ENCODE measurements around the gene TNC.

TNC gene

DNA sequence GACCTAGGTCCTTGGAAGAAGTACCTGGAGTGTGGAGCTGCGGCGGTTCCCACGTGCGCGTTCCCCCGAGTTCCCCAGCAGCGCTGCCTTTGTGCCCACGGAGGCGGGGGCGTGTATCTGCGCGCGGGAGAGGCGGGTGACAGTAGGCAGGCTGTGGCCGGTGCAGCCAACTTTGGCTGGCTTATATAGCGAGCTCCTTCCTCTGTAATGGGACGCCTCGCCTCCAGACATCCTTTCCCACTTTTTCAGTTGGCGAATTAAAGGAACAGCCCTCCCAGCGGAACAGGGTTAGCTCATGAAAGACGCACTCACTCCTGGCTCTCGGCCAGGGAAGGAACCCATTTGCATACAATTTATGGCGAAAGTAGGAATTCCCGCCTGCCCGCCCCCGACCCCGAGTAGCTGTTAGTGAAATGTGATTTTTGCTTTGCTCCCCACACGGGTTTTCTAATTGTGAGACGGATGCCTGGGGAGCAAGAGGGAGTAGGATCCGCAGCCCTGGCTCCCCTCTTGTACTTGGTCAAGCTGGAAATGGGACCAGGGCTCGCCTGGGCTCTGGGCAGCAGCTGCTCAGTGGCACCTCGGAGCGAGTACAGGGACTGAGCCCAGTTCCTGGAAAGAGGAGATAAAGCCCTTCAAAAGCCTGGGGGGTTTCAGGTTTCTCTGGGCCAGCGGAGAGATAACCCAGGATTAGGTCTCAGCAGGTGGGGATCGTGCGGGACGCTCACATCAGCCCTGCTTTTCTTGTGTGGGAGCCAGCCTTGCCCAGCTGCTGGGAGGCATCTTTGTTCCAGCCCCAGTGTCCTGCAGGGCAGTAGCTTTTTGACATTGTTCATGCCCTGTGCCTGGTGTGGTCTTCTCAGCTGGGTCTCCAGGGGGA is at the start of gene TNC:
Gene TNC (minus strand): TSS at position 159 of the 880 bp plus-strand sequence. CDS start 27,139 bp downstream, outside the sequence.
- Histone ChIP-seq H3K79me2 (no peaks in the 10 kb centered on the region), H3K9me3 (ENCODE audit: control insufficient read depth, low read length) (no peaks in the 10 kb centered on the region), H3K4me1 (no peaks in the 10 kb centered on the region), H3K36me3 (ENCODE audit: control insufficient read depth, insufficient read depth, low read length) (no peaks in the 10 kb centered on the region), H2AFZ (no peak within 1 kb of the TSS), H3K27ac (no peak within 1 kb of the TSS), H3K27me3 (ENCODE audit: control insufficient read depth, insufficient read depth, low read length) (no peaks in the 10 kb centered on the region), H3K9ac (no peak within 1 kb of the TSS), H3K4me3 (ENCODE audit: low read depth, low read length) (peak within 1 kb of the TSS; percentile 5), H3K4me2 (ENCODE audit: low read length) (peak within 1 kb of the TSS; percentile 61)
- TF ChIP-seq, protein P1, sequence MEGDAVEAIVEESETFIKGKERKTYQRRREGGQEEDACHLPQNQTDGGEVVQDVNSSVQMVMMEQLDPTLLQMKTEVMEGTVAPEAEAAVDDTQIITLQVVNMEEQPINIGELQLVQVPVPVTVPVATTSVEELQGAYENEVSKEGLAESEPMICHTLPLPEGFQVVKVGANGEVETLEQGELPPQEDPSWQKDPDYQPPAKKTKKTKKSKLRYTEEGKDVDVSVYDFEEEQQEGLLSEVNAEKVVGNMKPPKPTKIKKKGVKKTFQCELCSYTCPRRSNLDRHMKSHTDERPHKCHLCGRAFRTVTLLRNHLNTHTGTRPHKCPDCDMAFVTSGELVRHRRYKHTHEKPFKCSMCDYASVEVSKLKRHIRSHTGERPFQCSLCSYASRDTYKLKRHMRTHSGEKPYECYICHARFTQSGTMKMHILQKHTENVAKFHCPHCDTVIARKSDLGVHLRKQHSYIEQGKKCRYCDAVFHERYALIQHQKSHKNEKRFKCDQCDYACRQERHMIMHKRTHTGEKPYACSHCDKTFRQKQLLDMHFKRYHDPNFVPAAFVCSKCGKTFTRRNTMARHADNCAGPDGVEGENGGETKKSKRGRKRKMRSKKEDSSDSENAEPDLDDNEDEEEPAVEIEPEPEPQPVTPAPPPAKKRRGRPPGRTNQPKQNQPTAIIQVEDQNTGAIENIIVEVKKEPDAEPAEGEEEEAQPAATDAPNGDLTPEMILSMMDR (IDR thresholded peaks at IDR 0.05): no peak

DNA sequence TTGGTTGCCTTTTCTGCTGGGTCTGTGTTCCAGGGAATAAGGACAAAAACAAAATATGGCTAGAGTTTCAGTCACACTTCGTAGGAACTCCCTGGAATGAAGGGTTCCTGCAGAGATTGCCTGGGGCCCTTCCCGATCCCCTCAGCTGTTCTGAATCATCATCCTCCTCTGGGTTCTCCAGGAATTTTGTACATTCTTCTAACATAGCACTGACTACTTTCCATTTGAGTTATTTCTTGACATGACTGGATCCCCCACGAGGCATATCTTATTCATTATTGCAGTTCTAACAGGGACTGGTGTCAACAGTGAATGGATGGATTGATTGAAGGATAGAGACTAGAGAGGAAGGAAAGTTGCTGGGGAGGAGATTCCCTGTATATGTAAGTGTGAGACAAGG is 49.2 kb upstream of the TNC start:
- Histone ChIP-seq H3K4me2 (ENCODE audit: low read length) (no peak overlapping the region), H3K4me3 (ENCODE audit: low read depth, low read length) (no peak overlapping the region), H3K4me1 (no peaks in the 10 kb centered on the region), H3K27ac (no peak overlapping the region), H2AFZ (no peak overlapping the region), H3K79me2 (no peaks in the 10 kb centered on the region), H3K9ac (no peak overlapping the region), H3K27me3 (ENCODE audit: control insufficient read depth, insufficient read depth, low read length) (no peaks in the 10 kb centered on the region), H3K9me3 (ENCODE audit: control insufficient read depth, low read length) (no peaks in the 10 kb centered on the region), H3K36me3 (ENCODE audit: control insufficient read depth, insufficient read depth, low read length) (no peaks in the 10 kb centered on the region)
- TF ChIP-seq, protein P1 (IDR thresholded peaks at IDR 0.05): no peak

DNA sequence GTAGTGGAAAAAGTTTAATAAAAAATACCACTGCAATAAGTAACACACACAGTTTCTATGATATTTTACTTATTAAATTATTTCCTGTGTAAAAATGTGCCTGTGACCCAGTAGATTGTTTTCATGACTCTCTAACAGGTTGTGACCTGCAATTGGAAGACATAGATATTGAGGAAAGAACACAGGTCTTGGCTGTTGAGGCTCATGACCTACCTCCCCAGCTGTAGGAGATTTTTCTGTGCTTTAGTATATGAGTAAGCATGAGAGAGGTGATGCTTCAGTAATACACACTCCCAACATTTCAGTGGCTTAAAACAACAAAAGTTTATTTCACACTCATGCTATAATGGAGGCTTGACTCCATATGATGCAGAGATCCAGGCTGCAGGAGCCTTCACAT is 47.3 kb upstream of the TNC start:
- Histone ChIP-seq H3K36me3 (ENCODE audit: control insufficient read depth, insufficient read depth, low read length) (no peaks in the 10 kb centered on the region), H3K27me3 (ENCODE audit: control insufficient read depth, insufficient read depth, low read length) (no peaks in the 10 kb centered on the region), H3K4me2 (ENCODE audit: low read length) (no peak overlapping the region), H3K4me1 (no peaks in the 10 kb centered on the region), H3K9ac (no peak overlapping the region), H2AFZ (no peak overlapping the region), H3K79me2 (no peaks in the 10 kb centered on the region), H3K9me3 (ENCODE audit: control insufficient read depth, low read length) (no peaks in the 10 kb centered on the region), H3K4me3 (ENCODE audit: low read depth, low read length) (no peak overlapping the region), H3K27ac (no peak overlapping the region)
- TF ChIP-seq, protein P1 (IDR thresholded peaks at IDR 0.05): no peak

DNA sequence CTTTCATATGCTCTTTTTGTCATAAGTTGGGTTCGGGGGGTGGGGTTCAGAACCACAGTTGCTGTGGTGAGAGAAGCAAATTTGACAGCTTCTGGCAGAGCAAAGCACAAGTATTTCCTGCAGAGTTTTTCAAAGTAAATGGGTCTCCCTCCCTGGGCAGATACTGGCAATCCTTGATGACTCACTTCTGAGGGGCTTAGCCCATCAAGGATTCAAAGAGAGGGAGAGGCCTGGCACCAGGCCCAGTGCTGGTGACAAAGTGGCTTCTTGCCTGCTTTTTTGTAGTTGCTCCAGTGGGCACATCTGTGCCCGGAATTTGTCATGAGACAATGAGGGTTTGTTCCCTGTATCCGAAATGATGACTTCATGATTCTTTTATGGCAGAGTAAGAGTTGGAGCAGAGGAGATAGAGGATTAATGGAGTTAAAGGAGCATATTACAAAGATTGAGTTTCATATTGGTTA is 46.6 kb upstream of the TNC start:
- no peaks in the 10 kb centered on the region for H3K4me1 ChIP-seq
- no peak overlapping the region for H2AFZ ChIP-seq
- no peaks in the 10 kb centered on the region for H3K36me3 ChIP-seq (ENCODE audit: control insufficient read depth, insufficient read depth, low read length)
- H3K4me3 ChIP-seq (ENCODE audit: low read depth, low read length): no peak overlapping the region
- no peak overlapping the region for H3K9ac ChIP-seq
- no peaks in the 10 kb centered on the region for H3K9me3 ChIP-seq (ENCODE audit: control insufficient read depth, low read length)
- no peaks in the 10 kb centered on the region for H3K27me3 ChIP-seq (ENCODE audit: control insufficient read depth, insufficient read depth, low read length)
- TF ChIP-seq, protein P1 (IDR thresholded peaks at IDR 0.05): no peak
- no peak overlapping the region for H3K27ac ChIP-seq
- H3K4me2 ChIP-seq (ENCODE audit: low read length): no peak overlapping the region
- H3K79me2 ChIP-seq: no peaks in the 10 kb centered on the region

Data from parathyroid adenoma (tissue), 2 donors.